GM12875 (cell line): ENCODE data around the gene SLC38A3.

ENCODE experiments used
- H3K4me3 ChIP-seq: one replicate; pipeline ENCODE4 v1.5.1; 2011; ENCODE audit warnings: low read depth, low read length, control low read depth
- TF ChIP-seq, protein P1 (sequence below): IDR thresholded peaks from 2 replicates; pipeline ENCODE4 v1.5.1; 2011; ENCODE audit warnings: low read depth, mild to moderate bottlenecking, control low read depth, inconsistent platforms, low read length, moderate library complexity, borderline replicate concordance; ENCODE audit not compliant: insufficient read depth

SLC38A3 gene

DNA sequence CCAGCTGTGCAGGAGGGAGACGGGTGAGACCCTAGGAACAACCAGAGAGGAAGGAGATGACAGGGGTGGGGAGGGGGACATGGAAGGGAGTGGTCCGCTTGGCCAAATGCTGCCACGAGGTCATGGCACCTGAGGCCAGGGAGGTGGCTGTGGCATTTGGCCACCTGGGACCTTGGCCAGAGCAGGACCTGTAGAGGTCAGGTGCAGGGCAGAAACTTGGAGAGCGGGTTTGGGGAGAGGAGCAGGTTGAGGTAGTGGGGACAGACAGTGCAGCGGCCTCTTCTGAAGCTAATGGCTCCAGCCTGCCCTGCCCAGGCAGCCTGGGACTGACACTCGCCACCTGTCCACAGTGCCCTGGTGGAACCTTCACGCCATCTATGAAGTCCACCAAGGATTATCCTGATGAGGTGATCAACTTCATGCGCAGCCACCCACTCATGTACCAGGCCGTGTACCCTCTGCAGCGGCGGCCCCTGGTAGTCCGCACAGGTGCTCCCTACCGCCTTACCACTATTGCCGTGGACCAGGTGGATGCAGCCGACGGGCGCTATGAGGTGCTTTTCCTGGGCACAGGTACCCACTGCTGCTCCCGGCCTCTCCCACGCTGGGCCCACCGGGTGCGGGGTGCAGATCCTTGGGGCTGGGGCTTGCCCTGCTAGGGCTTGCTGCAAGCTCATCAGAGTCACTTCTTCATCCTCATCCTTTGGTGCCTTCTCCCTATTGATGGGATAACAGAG lies 20.7 kb upstream of the SLC38A3 start:
- no peak overlapping the region for H3K4me3 ChIP-seq
- TF ChIP-seq, protein P1, sequence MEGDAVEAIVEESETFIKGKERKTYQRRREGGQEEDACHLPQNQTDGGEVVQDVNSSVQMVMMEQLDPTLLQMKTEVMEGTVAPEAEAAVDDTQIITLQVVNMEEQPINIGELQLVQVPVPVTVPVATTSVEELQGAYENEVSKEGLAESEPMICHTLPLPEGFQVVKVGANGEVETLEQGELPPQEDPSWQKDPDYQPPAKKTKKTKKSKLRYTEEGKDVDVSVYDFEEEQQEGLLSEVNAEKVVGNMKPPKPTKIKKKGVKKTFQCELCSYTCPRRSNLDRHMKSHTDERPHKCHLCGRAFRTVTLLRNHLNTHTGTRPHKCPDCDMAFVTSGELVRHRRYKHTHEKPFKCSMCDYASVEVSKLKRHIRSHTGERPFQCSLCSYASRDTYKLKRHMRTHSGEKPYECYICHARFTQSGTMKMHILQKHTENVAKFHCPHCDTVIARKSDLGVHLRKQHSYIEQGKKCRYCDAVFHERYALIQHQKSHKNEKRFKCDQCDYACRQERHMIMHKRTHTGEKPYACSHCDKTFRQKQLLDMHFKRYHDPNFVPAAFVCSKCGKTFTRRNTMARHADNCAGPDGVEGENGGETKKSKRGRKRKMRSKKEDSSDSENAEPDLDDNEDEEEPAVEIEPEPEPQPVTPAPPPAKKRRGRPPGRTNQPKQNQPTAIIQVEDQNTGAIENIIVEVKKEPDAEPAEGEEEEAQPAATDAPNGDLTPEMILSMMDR, result no peak

DNA sequence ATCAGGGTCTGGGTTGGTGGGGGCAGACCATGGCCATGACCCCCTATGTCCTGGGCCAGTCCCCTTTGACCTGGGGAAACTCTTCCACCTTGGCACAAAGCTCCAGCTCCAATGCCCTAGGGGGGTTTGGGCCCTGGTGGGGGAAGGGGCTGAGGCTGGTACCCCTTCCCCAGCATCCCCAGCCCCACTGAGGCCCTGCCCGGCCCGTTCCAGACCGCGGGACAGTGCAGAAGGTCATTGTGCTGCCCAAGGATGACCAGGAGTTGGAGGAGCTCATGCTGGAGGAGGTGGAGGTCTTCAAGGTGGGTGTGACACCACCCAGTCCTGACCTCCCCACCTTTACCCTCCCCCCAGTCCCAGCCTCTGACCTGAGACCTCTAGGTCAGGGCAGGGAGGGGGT lies 19.8 kb upstream of the SLC38A3 start:
- no peak overlapping the region for H3K4me3 ChIP-seq
- TF ChIP-seq, protein P1, result no peak

DNA sequence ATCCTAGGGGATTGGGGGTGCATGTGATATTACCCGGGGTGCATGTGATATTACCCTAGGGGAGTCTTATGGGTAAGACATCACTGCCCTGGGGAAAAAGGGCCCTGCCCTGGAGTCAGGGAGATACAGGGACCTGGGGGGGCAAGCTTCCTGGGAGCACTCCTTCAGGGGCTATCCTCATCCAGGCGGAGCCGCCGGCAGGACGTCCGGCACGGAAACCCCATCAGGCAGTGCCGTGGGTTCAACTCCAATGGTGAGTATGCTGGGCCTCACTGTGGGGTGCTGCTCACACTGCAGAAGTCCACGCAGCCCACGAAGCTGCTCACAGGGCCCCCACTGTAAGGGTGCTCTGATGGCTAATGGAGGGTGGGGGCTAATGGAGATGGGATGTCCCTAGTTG lies 19.0 kb upstream of the SLC38A3 start:
- TF ChIP-seq, protein P1, result no peak
- no peak overlapping the region for H3K4me3 ChIP-seq

DNA sequence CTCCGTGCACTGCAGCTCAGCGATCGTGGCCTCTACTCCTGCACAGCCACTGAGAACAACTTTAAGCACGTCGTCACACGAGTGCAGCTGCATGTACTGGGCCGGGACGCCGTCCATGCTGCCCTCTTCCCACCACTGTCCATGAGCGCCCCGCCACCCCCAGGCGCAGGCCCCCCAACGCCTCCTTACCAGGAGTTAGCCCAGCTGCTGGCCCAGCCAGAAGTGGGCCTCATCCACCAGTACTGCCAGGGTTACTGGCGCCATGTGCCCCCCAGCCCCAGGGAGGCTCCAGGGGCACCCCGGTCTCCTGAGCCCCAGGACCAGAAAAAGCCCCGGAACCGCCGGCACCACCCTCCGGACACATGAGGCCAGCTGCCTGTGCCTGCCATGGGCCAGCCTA lies 17.3 kb upstream of the SLC38A3 start:
- TF ChIP-seq, protein P1, result no peak
- no peak overlapping the region for H3K4me3 ChIP-seq

DNA sequence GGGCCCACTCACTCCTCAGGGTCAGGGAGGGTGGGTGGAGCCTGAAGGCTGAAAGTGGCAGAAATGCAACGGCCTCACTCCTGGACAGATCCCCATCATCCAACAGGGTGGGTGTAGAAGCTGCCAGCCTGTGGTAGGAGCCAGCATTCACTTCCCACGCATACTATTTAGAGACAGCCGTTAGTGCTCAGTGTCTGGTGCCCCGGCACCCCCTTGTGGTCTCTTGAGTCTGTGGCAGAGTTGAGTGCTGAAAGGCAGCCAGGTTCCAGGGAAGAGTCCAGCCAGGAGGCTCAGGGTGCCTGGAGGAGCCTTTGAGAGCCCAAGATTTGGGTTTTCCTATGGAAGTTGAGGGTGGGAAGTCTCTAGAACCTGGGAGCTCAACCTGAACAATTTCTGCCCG lies 15.8 kb upstream of the SLC38A3 start:
- TF ChIP-seq, protein P1, result peak; percentile 67

DNA sequence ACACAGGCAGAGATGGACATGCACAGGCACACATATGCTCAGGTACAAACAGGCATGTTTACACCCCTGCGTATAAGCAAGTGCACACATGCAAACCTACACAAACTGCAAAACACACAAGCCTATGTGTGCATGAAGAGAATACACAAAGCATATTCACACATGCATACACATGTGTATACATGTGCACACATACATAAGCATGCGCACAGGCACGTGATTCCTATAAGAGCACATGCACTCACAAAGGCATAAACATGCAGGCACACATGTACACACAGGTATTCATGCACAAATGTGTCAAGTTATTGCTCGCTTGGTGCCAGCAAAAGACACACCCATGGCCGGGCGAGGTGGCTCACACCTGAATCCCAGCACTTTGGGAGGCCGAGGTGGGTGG lies 15.1 kb upstream of the SLC38A3 start:
- TF ChIP-seq, protein P1, result no peak
- no peak overlapping the region for H3K4me3 ChIP-seq

More for the DNA sequence above, 15.8 kb upstream of the SLC38A3 start:
- H3K4me3 ChIP-seq, result no peak overlapping the region

DNA sequence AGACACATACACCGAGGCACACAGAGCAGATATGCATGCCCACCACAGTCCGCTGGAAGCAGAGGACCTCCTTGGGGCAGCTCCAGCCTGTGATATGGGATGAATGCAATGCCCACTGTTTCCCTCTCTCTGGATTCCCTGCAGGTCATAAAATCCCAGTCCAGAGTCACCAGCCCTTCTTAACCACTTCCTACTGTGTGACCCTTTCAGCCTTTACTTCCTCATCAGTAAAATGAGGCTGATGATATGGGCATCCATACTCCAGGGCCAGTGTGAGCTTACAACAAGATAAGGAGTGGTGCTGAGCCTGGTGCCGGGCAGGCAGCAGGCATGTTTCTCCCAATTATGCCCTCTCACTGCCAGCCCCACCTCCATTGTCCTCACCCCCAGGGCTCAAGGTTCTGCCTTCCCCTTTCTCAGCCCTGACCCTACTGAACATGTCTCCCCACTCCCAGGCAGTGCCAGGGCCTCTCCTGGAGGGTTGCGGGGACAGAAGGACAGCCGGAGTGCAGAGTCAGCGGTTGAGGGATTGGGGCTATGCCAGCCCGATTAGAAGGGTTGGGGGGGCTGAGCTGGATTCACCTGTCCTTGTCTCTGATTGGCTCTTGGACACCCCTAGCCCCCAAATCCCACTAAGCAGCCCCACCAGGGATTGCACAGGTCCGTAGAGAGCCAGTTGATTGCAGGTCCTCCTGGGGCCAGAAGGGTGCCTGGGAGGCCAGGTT lies 14.0 kb upstream of the SLC38A3 start, which contains the start of gene GNAT1:
GNAT1 (plus strand) TSS at position 675 of the 725 bp plus-strand sequence. CDS start 116 bp downstream, outside the sequence.
- TF ChIP-seq, protein P1, result no peak
- no peak within 1 kb of the TSS for H3K4me3 ChIP-seq
